ENCODE data around the gene ITGA5. TPM values are rescaled to one million over a fixed set of nuclear protein-coding genes. Genes with fewer than 3 reads are reported as not detected.

ITGA5 gene
- total and polyA plus RNA-seq, 9 of the 15 experiments (the other 6 are each of a cell fraction or from before 2014, with no cell fraction given): 9.1 to 82.1 (median 47.4) TPM

DNA sequence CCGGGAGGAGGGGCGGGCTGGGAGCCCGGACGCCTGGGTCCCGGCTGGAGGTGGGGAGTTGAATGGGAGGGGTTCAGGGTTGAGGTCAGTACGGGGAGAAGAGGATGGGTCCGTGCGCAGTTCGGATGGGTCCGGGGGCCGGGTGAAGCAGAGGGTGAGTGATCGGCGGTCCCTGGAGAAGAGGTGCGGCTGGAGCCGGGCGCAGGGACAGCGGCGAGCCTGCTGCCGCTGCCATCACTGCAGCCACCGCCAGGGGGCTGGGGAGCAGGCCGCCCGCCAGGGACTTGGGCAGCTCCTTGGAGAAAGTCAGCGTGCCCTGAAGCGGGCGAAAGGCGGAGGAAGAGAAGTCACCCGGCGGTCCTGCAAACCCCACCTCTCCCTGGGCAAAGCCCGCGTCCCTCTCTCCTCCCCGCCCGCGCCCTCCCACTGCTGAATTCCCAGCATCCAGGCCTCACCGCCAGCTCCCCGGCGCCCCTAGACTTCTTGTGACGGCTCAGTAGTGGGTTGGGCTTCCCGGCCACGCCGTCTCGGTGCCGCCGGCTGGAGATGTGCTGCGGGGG lies 48.8 kb downstream of the ITGA5 start (continued):
- TF ChIP-seq, protein P1, sequence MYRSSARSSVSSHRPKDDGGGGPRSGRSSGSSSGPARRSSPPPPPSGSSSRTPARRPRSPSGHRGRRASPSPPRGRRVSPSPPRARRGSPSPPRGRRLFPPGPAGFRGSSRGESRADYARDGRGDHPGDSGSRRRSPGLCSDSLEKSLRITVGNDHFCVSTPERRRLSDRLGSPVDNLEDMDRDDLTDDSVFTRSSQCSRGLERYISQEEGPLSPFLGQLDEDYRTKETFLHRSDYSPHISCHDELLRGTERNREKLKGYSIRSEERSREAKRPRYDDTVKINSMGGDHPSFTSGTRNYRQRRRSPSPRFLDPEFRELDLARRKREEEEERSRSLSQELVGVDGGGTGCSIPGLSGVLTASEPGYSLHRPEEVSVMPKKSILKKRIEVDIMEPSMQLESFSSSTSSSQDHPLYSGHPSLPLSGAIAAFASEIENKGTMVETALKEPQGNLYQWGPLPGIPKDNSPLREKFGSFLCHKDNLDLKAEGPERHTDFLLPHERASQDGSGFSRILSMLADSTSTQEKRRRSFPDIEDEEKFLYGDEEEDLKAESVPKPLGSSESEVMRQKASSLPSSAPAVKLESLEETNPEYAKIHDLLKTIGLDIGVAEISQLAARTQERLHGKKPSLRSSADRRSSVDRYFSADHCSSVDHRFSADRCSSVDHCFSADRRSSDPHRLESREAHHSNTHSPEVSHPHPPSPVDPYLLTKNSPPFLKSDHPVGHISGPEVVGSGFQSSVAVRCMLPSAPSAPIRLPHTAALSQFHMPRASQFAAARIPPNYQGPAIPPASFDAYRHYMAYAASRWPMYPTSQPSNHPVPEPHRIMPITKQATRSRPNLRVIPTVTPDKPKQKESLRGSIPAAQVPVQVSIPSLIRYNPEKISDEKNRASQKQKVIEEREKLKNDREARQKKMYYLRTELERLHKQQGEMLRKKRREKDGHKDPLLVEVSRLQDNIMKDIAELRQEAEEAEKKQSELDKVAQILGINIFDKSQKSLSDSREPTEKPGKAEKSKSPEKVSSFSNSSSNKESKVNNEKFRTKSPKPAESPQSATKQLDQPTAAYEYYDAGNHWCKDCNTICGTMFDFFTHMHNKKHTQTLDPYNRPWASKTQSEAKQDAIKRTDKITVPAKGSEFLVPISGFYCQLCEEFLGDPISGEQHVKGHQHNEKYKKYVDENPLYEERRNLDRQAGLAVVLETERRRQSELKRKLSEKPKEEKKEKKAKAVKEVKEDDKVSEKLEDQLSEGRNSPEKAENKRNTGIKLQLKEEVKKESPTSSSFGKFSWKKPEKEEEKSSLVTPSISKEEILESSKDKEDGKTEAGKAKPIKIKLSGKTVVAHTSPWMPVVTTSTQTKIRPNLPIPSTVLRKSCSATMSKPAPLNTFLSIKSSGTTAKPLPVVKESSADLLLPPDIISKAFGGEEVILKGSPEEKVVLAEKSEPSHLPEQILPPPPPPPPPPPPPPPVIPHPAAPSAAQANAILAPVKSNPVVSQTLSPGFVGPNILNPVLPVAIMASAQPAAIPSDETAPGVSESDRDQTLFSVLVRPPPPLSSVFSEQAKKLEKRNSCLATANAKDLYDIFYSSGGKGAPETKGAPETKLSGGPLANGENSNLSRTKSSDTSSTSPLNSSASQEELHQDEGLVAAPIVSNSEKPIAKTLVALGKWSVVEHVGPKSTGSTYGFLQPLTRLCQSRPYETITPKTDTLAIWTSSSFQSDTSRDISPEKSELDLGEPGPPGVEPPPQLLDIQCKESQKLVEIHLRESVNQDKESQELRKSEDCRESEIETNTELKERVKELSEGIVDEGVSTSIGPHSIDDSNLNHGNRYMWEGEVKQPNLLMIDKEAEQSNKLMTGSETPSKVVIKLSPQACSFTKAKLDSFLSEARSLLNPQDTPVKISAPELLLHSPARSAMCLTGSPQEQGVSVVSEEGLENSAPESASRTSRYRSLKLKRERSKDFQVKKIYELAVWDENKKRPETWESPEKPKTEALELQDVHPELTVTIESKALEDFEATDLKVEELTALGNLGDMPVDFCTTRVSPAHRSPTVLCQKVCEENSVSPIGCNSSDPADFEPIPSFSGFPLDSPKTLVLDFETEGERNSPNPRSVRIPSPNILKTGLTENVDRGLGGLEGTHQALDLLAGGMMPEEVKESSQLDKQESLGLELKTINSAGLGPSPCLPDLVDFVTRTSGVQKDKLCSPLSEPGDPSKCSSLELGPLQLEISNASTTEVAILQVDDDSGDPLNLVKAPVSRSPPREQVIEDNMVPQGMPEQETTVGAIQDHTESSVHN (IDR thresholded peaks at IDR 0.05; ENCODE audit: borderline replicate concordance in 1 of 2, low read depth in 1 of 2): no peak
- TF ChIP-seq ZNF518B (CRISPR knock-in tag; IDR thresholded peaks at IDR 0.05) (no peak), ZNF512 (tag; IDR thresholded peaks at IDR 0.05) (no peak), ZNF644 (tag; IDR thresholded peaks at IDR 0.05; ENCODE audit: low read depth) (no peak), TEAD2 (tag; IDR thresholded peaks at IDR 0.05) (no peak), ZBTB9 (CRISPR knock-in tag; IDR thresholded peaks at IDR 0.05) (no peak), ELK1 (CRISPR knock-in tag; IDR thresholded peaks at IDR 0.05) (no peak), ZNF395 (CRISPR knock-in tag; IDR thresholded peaks at IDR 0.05) (no peak)
